ENCODE measurements around the gene CGN. TPM values are rescaled to one million over a fixed set of nuclear protein-coding genes. Genes with fewer than 3 reads are reported as not detected.

The CGN gene
- total RNA-seq, 1 donor from 2014 or later = not detected

DNA sequence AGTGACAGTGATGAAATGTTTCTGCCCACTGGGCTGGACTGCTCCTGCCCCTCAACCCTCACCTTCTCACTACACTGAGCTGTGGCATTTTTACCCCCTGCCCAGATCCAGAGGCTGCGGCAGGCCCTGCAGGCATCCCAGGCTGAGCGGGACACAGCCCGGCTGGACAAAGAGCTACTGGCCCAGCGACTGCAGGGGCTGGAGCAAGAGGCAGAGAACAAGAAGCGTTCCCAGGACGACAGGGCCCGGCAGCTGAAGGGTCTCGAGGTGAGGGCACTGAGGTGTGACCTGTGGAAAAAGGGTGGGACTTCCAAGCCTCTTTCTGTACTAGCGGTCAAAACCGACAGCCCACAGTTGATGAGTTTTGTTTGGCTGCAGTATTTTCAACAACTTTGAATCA lies 22.7 kb downstream of the CGN start:
- Histone ChIP-seq H3K36me3 (no peaks in the 10 kb centered on the region), H3K9me3 (no peaks in the 10 kb centered on the region), H3K27me3 (no peaks in the 10 kb centered on the region), H3K4me1 (no peaks in the 10 kb centered on the region), H3K4me3 (no peak overlapping the region), H3K27ac (no peak overlapping the region)
- TF ChIP-seq, protein P1, sequence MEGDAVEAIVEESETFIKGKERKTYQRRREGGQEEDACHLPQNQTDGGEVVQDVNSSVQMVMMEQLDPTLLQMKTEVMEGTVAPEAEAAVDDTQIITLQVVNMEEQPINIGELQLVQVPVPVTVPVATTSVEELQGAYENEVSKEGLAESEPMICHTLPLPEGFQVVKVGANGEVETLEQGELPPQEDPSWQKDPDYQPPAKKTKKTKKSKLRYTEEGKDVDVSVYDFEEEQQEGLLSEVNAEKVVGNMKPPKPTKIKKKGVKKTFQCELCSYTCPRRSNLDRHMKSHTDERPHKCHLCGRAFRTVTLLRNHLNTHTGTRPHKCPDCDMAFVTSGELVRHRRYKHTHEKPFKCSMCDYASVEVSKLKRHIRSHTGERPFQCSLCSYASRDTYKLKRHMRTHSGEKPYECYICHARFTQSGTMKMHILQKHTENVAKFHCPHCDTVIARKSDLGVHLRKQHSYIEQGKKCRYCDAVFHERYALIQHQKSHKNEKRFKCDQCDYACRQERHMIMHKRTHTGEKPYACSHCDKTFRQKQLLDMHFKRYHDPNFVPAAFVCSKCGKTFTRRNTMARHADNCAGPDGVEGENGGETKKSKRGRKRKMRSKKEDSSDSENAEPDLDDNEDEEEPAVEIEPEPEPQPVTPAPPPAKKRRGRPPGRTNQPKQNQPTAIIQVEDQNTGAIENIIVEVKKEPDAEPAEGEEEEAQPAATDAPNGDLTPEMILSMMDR (IDR thresholded peaks at IDR 0.05) = no peak
- intact Hi-C loops (cut with DNase I) = loop anchor here (2.0 to 5.0 kb wide), 2 partner anchors 92 to 201 kb away; no protein-coding TSS in a partner anchor
- DNase-seq (ENCODE audit: low spot score in 2 of 2) = no peak

DNA sequence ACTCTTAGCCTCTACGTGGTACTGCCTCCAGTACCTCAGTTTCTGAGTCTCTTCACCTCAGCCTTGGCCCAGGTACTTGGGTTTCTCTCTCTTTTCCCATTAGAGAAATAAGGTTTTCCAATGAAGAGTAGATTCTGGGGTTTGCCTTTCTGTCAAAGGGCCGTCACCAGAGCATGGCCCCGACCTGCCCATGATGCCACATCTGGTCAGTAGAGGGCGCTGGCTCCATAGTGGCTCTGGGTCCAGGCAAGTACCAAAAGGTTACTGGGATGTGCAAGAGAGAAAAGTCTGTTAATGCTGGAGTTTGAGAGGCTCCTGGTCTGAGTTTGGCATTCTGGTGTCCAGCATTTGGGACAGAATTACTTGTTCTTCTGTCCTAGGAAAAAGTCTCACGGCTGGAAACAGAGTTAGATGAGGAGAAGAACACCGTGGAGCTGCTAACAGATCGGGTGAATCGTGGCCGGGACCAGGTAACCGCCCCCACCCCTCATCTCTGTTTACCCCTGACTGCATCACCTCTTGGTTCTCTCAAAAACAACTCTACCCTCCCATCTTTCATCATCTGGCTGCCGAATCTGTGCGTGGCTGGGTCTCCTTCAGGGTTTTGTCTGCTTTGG lies 23.6 kb downstream of the CGN start:
- intact Hi-C loops (cut with DNase I) = loop anchor here (2.0 to 5.0 kb wide), 2 partner anchors 92 to 200 kb away; no protein-coding TSS in a partner anchor
- peak in 1 of 2 donors; percentile 85 for DNase-seq (ENCODE audit: low spot score in 2 of 2)
- no peaks in the 10 kb centered on the region for H3K9me3 ChIP-seq

DNA sequence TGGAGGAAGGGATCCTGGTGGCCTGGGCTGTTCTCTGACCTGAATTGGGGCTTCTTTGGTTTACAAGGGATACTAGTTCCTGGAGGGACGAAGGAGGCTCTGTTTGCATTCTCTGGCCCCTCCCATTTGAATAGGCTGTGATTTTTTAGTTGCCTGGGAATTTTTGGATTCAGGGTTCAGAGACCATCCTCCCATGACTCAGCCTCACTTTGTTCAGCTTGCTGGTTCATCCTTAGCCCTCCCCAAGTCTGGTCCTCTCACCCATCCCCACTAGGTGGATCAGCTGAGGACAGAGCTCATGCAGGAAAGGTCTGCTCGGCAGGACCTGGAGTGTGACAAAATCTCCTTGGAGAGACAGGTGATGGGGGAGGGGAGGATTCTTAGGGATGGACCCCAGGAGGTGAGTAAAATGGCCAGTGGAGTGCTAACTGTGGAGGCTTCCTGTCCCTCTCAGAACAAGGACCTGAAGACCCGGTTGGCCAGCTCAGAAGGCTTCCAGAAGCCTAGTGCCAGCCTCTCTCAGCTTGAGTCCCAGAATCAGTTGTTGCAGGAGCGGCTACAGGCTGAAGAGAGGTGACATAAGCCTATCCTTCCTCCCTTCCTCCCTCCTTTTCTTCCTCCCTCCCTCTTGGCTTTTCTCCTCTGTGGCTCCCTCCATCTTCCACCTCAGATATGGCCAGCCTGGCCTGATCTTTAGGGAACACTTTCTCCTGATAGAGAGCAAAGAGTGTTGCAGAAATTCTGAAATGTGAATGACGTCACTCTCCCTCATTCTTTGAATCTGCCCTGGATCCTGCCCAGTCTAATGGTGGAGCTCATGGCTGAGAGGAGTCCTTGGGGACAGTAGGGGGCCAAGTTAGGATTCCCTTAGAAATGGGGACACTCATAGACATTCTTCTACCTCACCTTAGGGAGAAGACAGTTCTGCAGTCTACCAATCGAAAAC lies 24.4 kb downstream of the CGN start:
- no peaks in the 10 kb centered on the region for H3K36me3 ChIP-seq
- no peaks in the 10 kb centered on the region for H3K27me3 ChIP-seq
- H3K9me3 ChIP-seq = no peaks in the 10 kb centered on the region
- no peak overlapping the region for H3K27ac ChIP-seq
- H3K4me3 ChIP-seq = no peak overlapping the region
- TF ChIP-seq, protein P1 (IDR thresholded peaks at IDR 0.05) = no peak
- intact Hi-C loops (cut with DNase I) = loop anchor here (2.0 kb wide), 1 partner anchor 199 kb away; no protein-coding TSS in a partner anchor
- no peak for DNase-seq (ENCODE audit: low spot score in 2 of 2)
- H3K4me1 ChIP-seq = peaks cover 4 to 7% of the 10 kb centered on the region in 2 donors

More for the DNA sequence above, 23.6 kb downstream of the CGN start:
- Histone ChIP-seq H3K36me3 (no peaks in the 10 kb centered on the region), H3K27ac (no peak overlapping the region), H3K4me1 (peaks cover 3 to 4% of the 10 kb centered on the region in 2 donors), H3K4me3 (no peak overlapping the region), H3K27me3 (no peaks in the 10 kb centered on the region)
- TF ChIP-seq, protein P1 (IDR thresholded peaks at IDR 0.05) = peak; percentile 70 to 90 (median 88)

DNA sequence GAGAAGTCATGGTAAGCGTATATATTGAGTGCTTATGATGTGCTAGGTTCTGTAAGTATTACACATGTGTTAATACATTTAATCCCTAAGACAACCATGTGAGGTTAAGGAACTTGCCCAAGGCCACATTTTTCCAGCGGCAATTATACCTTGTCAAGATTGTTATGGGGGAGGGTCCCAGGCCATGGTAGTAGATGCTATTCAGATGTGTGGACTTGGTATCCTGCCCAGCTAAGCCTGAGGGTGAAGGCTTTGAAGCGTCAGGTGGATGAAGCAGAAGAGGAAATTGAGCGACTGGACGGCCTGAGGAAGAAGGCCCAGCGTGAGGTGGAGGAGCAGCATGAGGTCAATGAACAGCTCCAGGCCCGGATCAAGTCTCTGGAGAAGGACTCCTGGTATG lies 25.3 kb downstream of the CGN start:
- H3K9me3 ChIP-seq = no peaks in the 10 kb centered on the region
- H3K27me3 ChIP-seq = no peaks in the 10 kb centered on the region
- no peaks in the 10 kb centered on the region for H3K36me3 ChIP-seq
- peaks cover 4 to 10% of the 10 kb centered on the region in 2 donors for H3K4me1 ChIP-seq
- intact Hi-C loops (cut with DNase I) = no loop called here
- TF ChIP-seq, protein P1 (IDR thresholded peaks at IDR 0.05) = no peak
- no peak overlapping the region for H3K27ac ChIP-seq
- no peak overlapping the region for H3K4me3 ChIP-seq
- DNase-seq (ENCODE audit: low spot score in 2 of 2) = no peak

DNA sequence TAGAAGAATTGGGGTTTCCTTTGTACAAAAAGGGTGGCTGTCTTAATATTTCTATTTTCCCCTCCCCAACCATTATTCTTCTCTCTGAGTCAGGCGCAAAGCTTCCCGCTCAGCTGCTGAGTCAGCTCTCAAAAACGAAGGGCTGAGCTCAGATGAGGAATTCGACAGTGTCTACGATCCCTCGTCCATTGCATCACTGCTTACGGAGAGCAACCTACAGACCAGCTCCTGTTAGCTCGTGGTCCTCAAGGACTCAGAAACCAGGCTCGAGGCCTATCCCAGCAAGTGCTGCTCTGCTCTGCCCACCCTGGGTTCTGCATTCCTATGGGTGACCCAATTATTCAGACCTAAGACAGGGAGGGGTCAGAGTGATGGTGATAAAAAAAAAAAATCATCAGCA lies 25.9 kb downstream of the CGN start:
- DNase-seq (ENCODE audit: low spot score in 2 of 2) = no peak
- Histone ChIP-seq H3K27me3 (no peaks in the 10 kb centered on the region), H3K27ac (no peak overlapping the region), H3K4me3 (no peak overlapping the region), H3K9me3 (no peaks in the 10 kb centered on the region), H3K4me1 (peaks cover 4 to 16% of the 10 kb centered on the region in 2 donors), H3K36me3 (no peaks in the 10 kb centered on the region)
- intact Hi-C loops (cut with DNase I) = no loop called here
- TF ChIP-seq, protein P1 (IDR thresholded peaks at IDR 0.05) = no peak

Data from ascending aorta (tissue), 2 donors.